ENCODE results near the gene JCAD.
"Not testable (repeated sequence)": the region's sequence is repeated elsewhere in the genome, so short reads cannot be mapped to it uniquely, and the experiment has no call there.

Gene JCAD

DNA sequence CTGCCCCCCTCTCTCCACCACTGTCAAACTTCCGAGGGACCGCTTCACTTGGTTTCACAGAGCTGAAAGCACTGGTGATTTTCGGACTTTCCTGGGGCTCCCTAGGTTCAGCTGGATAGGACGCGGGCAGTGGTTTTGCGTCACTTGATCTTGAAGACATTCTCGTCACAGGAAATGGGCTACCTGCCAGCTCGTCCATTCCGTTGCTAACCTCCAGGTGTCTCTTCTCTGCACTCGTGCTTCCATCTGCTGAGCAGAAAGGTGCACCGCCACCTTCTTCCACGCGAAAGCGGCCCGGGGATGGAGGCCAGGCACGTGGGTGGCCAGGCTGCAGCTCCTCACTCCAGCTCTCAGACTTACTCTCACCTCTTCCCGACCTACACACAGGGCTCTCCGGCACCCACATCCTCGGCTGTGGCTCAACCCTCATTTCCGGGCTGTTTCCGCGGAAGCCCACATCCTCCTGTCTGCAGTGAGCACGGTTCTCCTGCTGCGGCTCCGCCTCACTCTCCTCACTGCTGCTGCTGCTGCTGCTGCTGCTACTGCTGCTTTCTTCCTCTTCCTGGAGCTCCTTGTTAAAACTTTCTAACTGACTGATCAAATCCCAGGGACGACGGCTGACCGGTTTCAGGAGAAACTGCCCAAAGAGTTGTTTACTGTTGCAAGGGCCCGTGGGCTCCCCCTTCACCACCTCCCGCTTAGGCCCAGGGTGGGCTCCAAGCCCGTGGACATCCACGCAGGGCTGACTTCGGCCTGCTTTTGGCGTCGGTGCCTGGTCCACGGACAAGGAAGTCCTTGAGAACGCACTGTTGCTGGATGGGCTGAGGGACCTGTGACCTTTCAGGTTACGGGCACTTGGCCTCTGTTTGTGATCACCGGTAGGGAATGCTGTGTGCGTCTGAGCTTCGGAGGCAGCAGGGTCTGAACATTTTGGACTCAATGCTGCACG is 32.1 kb downstream of the JCAD start:
- in situ Hi-C loops (cut with HindIII; ENCODE audit: low sequenced_read_pairs) = no loop called here

DNA sequence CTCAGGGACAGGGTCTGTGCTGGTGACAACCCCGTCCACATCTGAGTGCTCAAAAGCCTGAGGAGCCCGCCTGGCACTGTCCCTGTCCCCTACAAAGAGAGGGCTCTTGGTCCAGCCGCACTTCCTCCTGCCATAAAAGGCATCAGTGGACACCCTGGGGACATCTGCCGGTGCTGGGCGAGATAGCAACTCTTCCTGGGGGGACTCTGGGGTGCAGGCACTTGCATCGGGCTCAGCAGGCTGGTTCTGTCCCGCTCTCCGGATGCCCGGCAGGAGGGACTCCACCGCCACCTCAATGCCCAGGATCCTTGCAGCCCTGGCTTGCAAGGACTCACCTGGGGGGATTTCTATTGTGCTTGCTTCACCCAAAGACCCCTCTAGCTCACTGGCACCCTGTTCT is 32.8 kb downstream of the JCAD start:
- in situ Hi-C loops (cut with HindIII; ENCODE audit: low sequenced_read_pairs) = no loop called here

DNA sequence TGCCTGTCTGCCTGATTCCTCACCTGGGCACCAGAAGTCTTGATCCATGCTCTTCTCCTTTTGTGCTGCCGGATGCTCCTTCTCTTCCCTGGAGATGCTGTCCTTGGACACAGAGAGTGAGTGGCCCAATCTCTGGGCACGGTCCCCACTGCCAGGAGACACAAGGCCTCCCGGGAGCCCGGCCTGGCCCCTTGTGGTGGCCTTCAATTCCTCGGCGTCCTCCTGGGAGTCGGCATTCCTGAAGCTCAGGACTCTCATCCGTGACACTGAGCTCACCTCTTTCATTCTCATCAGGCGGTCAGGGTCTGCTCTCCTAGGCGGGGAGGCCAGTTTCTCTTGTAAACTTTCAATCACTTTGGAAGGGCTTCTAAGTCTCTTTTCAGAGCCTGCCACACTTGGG is 33.3 kb downstream of the JCAD start:
- in situ Hi-C loops (cut with HindIII; ENCODE audit: low sequenced_read_pairs) = no loop called here

DNA sequence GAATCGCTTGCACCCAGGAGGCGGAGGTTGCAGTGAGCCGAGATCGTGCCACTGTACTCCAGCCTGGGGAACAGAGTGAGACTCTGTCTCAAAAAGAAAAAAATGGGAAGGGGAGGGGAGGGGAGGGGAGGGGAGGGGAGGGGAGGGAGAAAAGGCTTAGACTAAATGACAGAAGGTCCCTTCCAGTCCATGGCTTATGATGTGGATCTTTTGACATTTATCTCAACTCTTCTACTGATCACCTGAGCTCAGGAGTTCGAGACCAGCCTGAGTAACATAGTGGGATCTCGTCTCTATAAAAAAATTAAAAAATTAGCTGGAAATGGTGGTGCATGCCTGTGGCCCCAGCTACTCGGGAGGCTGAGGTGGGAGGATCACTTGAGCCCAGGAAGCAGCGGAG is 34.0 kb downstream of the JCAD start:
- in situ Hi-C loops (cut with HindIII; ENCODE audit: low sequenced_read_pairs) = not testable (repeated sequence)

DNA sequence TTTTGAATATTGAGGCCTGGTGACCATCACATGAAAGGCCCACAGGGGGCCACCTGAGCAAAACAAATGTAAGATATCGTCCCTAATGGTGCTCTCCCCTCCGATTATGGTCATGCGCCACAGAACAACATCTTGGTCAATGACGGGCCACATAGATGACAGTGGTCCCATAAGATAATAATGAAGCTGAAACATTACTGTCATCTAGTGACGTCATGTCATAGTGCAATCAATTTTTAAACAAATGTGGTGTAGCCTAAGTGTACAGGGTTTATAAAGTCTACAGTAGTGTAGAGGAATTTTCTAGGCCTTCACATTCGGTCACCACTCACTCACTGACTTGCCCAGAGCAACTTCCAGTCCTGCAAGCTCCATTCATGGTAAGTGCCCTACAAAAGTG is 36.8 kb downstream of the JCAD start:
- in situ Hi-C loops (cut with HindIII; ENCODE audit: low sequenced_read_pairs) = no loop called here

DNA sequence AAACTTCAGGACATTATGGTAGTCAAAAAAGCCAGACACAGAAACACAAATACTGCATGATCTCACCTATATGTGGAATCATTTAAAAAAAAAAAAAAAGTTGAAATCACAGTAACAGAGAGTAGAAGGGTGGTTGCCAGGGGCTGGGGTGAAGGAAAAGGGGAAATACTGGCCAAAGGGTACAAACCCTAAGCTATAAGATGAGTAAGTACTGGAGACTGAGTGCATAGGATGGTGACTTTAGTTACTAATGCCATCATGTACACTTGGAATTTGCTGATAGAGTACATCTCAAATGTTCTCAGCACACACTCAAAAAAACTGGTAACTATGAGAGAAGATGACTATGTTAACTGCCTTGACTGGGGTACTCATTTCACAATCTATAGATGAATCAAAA is 39.9 kb downstream of the JCAD start:
- in situ Hi-C loops (cut with HindIII; ENCODE audit: low sequenced_read_pairs) = no loop called here

DNA sequence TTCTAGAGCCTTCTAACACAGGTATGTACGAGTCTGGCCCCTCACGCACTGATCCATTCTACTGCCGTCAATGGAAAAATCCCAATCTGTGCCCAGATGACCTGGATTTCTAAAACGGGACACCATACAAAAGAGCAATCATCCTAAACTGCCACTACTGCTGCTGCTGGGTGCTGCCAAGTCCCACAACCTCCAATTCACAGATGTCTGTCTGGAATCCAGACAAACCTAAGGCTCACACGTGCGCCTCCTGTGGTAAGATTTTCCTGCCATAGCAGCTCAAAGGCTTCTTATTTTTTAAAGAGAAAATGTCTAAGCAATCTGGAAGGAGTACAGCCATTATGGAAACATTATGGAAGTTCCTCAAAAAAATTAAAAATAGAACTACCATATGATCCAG is 40.9 kb downstream of the JCAD start:
- in situ Hi-C loops (cut with HindIII; ENCODE audit: low sequenced_read_pairs) = no loop called here

DNA sequence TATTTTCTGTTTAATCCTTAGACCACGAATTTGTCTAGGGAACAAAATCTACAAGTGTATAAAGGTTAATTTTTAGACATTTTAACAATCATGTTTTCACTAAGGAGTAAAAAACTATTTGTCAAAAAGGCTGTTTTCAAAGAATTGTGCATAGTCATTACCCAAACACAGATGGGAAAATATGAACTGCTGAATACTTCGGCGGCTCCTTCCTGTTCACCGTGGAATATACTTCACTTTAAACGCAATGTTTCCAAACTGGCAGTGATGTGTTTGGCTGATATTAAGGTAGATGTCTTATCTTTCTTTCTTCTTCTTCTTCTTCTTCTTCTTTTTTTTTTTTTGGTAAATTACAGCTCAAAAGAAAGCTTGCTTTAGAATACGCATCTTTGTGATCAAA is 41.4 kb downstream of the JCAD start:
- in situ Hi-C loops (cut with HindIII; ENCODE audit: low sequenced_read_pairs) = no loop called here

DNA sequence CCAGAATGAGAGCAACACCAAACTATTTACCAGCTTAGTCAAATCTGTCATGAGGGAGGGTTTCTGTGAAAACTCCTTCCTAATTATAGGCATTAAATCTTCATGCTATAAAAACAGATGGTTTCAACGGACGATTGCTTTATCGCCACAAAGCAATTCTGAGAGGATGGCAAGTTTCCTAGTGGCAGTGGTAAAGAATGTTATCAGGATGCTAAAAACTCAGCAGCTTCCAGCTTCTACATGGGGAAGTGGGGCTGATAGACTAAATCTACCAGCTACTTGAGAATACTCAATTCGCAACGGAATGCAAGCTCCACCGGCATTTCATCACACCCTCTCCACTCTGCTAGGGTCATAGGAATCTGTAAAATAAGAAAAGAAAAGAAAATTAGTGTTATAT is 41.8 kb downstream of the JCAD start:
- in situ Hi-C loops (cut with HindIII; ENCODE audit: low sequenced_read_pairs) = no loop called here

DNA sequence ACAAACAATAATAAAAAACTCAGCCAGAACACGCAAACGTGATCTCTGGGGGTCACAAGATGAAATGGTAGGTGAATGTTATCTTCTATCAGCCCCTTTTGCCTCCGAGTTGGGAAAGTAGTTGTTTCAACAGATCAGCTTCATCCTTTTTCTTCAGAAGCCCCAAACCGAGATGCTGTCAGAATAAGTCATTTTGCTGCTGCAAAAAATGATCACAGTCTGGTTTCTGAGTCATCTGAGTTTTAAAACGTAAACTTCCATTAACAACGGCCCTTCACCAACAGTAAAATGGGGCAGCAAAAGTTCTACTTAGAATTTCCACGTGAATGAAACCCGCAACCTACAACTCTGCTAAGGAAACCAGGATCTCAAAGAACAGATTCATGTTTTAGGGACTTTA is 44.9 kb downstream of the JCAD start:
- in situ Hi-C loops (cut with HindIII; ENCODE audit: low sequenced_read_pairs) = no loop called here

DNA sequence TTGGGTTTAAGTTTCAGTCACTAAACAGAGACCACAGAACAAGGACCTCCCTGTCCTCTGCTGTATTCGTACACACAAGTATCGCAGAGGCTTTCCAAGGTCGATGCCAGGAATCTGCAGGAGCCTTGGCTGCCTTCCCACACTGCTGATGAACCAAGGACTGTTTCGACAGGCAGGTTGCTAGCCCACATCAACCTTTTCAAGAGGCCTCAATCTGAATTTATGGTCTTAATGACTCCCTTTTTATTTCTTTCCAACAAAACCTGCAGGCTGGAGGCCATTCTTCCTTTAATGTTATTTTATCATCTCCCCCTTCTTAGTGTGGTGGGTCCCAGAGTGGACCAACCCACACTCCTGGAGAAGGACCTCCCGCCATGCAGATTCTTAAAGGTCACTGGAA is 45.6 kb downstream of the JCAD start:
- in situ Hi-C loops (cut with HindIII; ENCODE audit: low sequenced_read_pairs) = no loop called here

DNA sequence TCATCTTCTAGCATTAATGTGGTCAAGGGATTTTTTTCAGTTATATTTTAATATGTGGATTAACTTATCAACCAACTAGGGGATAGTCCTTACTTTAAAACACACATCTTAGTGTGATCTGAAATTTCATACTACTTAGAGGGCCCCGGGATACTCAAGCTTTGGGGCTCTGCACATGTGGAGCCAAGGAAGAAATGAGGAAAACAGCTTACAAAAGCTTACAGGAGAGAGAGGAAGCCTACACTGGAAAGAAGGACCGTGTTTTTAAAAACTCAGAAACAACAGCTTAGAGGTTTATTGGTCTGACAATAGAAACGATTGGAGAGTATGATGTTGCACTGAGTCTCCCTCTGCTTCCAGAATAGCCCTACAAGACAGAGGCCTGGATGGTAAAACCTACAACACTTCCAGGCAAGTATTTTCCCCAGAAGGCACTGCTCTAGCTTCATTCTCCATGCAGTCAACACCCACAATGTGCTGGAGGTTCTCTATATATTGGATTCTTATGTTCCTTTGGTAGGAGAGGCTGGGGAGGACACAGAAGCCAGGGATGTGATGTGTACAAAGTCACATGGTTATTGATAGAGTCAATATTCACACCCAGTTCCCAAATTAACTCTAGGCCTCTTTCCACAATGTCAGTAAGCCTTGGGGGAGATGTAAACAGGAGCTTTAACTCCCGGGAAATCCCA is 47.3 kb downstream of the JCAD start:
- in situ Hi-C loops (cut with HindIII; ENCODE audit: low sequenced_read_pairs) = no loop called here

DNA sequence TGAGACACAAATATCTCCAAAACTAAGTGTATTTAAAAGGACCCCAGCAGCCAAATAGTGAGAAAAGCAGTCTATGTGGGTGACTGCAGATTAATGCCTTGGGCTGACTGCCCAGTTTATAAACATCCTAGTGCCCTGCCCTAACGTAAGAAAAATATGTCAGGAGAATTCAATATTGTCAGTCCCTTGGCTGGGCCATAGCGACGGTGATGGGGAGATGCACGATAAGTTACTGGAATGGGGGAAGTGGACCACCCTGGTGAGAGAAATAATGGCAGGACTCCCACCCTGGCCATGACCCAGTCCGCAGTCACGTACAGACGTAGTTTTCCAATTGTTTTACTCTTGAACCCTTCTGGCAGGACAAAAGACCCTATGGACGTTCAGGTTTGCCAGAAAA is 48.0 kb downstream of the JCAD start:
- in situ Hi-C loops (cut with HindIII; ENCODE audit: low sequenced_read_pairs) = no loop called here

DNA sequence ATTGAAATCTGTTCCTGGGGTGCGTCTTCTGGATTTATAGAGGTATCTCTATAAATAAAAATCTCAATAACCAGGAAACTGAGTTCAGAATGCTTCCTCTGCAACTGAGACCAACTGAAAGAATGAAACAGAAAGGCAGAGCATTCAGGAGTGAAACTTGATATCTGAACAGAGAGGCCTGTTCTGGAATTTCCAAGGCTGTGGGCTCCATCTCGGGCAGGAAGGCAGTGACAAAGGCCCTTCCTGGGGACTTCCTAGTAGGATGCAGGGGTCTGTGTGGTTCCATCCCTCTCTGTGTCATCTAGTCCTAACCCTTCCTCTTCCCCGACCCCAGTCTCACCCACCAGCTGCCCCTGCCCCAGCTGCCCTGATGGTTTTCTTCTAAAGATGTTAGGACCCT is 52.0 kb downstream of the JCAD start:
- in situ Hi-C loops (cut with HindIII; ENCODE audit: low sequenced_read_pairs) = no loop called here

DNA sequence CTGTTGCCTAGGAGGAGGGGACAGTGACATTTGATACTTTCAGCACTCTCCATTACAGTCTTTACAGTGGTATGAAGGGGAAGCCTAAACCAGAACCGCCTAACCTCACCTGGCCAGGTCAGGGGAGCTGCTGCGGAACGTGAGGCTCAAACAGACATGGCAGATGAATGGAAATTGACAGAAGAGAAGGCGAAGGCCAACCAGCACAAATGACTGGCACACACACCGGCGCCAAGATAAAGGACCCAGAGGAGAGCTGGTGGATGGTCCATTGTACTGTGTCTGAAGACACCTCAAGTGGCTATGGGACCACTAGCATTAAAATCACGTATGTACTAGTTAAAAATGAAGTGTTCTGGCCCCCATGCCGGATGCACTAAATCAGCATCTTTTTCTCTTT is 53.0 kb downstream of the JCAD start:
- in situ Hi-C loops (cut with HindIII; ENCODE audit: low sequenced_read_pairs) = no loop called here

DNA sequence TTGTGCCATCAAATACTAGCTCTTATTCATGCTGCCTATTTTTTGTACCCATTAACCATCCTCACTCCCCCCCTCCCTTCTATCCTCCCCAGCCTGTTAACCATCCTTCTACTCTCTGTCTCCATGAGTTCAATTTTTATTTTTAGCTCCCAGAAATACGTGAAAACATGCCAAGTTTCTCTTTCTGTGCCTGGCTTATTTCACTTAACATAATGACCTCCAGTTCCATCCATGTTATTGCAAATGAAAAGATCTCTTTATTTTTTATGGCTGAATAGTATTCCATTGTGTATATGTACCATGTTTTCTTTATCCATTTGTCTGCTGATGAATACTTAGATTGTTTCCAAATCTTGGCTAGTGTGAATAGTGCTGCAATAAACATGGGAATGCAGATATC is 54.3 kb downstream of the JCAD start:
- in situ Hi-C loops (cut with HindIII; ENCODE audit: low sequenced_read_pairs) = not testable (repeated sequence)

DNA sequence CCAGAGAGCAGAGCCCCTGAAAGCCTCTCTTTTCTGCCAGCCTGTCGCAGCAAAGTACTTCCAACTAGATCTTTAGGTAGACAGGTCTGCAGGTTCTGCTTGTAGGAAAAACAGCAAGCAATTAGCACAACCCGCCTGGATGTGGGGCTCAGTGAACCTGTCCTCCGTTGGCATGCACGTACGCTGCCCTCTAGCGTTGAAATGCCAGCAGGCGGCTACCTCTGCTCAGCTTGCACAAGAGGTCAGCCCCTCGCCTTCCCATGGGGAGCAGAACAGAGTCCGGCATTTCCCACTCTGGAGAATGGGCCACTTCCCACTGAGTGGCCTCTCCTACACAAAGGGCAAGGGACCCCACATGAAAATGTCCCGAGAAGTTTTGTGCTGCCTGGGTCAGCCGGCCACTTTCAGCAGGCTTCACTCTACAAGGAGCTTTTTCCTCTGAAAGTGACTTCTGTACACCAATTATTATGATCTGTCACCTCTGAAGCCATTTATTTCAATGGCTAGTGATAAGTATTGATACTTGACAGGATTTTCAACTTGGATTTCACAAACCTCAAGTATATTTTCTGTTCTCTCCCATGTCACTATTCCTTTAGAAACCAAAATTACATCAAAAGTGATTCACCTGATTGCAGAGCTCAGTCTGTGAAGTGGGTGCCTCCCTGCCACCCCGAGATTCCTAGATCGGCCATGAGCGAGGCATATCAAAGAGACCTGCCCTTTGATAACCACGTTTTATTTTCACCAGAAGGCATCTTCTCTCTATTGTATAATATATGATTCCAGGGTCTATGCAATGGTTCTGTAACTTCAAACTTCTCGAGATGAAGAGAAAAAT is 56.7 kb downstream of the JCAD start:
- in situ Hi-C loops (cut with HindIII; ENCODE audit: low sequenced_read_pairs) = no loop called here

DNA sequence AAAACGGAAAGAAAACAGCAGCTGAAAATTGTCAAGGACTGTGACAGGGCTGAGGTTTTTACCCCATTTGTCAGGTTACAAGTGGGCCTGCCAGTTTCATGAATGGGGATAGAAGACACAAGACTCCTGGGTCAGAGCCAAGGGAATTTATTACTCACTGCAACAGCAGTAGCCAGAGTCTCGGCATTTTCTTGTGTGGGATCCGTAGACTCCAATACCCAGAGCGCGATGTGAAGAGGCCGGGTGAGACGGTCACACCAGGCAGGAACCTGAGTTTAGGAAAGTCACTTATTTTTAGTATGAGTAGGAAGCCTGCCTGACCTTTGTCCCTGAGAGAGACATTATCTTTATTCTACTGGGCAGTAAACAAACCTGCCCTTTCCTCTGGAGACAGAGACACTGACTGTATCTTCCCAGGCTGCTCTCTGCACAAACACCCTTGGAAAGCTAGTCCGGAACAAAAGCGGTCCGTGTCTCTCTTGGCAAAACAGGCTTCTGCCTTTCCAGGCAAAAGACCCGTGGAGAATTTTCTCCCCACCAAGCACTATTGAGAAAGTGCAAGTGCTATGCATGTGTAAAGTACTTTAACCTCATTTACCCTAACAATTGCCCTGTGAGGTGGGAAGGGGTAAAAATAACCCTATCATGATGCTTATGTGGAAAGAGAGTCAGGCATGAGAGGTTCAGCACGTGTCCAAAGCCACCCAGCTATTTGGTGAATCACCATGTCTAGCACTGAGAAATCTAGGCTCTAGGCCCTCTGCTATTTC is 58.4 kb downstream of the JCAD start:
- in situ Hi-C loops (cut with HindIII; ENCODE audit: low sequenced_read_pairs) = no loop called here

DNA sequence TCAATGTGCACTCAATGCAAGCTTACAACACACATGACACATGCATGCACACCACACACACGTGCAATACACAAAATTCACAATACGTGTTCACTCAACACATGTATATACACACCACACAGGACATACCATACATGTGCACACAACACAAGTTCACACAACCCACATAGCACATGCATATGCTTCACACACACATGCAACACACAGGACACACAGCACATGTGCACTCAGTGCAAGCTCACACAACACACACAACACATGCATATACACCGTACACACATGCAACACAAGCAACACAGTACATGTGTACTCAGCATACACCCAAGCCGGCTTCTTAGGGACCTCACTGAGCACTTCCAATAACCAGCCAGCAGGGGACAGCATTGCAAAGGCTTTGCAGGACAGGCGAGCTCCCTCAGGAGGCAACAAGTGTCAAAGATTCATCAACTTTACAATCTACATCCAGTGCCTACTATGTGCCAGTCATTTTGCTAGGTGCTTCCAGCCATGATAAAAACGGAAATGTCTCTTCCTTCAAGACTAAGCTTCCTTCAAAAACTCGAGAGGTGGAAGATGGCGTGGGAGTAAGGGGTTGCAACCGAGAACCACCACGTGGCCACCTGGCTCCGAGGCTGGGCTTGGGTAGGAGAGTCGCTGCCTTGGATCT is 61.1 kb downstream of the JCAD start:
- in situ Hi-C loops (cut with HindIII; ENCODE audit: low sequenced_read_pairs) = no loop called here

DNA sequence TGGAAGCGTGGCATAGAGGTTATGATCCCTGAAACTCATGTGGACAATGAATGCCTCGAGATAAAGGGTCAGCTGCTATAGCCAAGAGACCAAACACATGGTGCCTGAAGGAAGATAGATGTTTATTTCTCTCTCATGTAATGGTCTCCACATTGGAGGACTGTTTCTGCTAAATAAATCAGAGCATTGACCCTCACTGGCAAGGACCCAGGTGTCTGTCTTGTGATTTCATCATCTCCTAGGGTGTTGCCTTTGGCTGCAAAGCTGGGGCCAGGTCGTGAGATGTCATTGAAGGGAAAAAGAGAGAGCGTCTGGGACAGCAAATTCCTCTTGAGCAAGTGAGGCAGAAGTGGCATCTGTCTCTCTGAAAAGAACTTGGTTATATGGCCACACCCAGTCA is 64.6 kb downstream of the JCAD start:
- in situ Hi-C loops (cut with HindIII; ENCODE audit: low sequenced_read_pairs) = no loop called here
